GM21423 (cell line): ENCODE results near the gene GALNT2.

Experiments
- ATAC-seq: cut with Tn5 transposase; IDR thresholded peaks from one replicate; pipeline ENCODE4 v1.9.1; 2021; ENCODE audit warnings: mild to moderate bottlenecking, moderate library complexity; ENCODE audit not compliant: unreplicated experiment

The GALNT2 gene

GRCh38 chr1:230222678-230223077 lies 155.6 kb downstream of the GALNT2 start:
- no peak for ATAC-seq

GRCh38 chr1:230224101-230224960 lies 157.3 kb downstream of the GALNT2 start:
- ATAC-seq, result no peak

GRCh38 chr1:230226007-230226800 lies 159.2 kb downstream of the GALNT2 start:
- no peak for ATAC-seq

GRCh38 chr1:230226814-230227213 lies 159.8 kb downstream of the GALNT2 start:
- no peak for ATAC-seq

GRCh38 chr1:230228236-230228897 lies 161.3 kb downstream of the GALNT2 start:
- ATAC-seq, result no peak

- no peak for ATAC-seq
Measured at GRCh38 chr1:230230273-230230672, 163.2 kb downstream of the GALNT2 start.

GRCh38 chr1:230230948-230231773 lies 164.1 kb downstream of the GALNT2 start:
- ATAC-seq, result no peak

GRCh38 chr1:230231774-230232145 lies 164.7 kb downstream of the GALNT2 start:
- no peak for ATAC-seq

- no peak for ATAC-seq
Measured at GRCh38 chr1:230232371-230232771, 165.3 kb downstream of the GALNT2 start.

GRCh38 chr1:230233786-230234185 lies 166.7 kb downstream of the GALNT2 start:
- ATAC-seq, result no peak

GRCh38 chr1:230235876-230236275 lies 168.8 kb downstream of the GALNT2 start:
- no peak for ATAC-seq

- no peak for ATAC-seq
Measured at GRCh38 chr1:230236301-230237008, 169.4 kb downstream of the GALNT2 start.

GRCh38 chr1:230237009-230237370 lies 170.0 kb downstream of the GALNT2 start:
- no peak for ATAC-seq

GRCh38 chr1:230237805-230238204 lies 170.8 kb downstream of the GALNT2 start:
- no peak for ATAC-seq

GRCh38 chr1:230240446-230241086 lies 173.5 kb downstream of the GALNT2 start:
- ATAC-seq, result no peak

- no peak for ATAC-seq
Measured at GRCh38 chr1:230242326-230242725, 175.3 kb downstream of the GALNT2 start.

GRCh38 chr1:230243146-230243545 lies 176.1 kb downstream of the GALNT2 start:
- ATAC-seq, result no peak

GRCh38 chr1:230243583-230244353 lies 176.7 kb downstream of the GALNT2 start:
- ATAC-seq, result no peak

- no peak for ATAC-seq
Measured at GRCh38 chr1:230246551-230246950, 179.5 kb downstream of the GALNT2 start.
